ENCODE measurements around the gene SKAP1. TPM values are rescaled to one million over a fixed set of nuclear protein-coding genes. Genes with fewer than 3 reads are reported as not detected.

Gene SKAP1
- polyA plus RNA-seq, 3 donors, result 0.13 to 1.0 (median 0.52) TPM

GRCh38 chr17:48285614-48286013 is 144.4 kb downstream of the SKAP1 start:
- no peak overlapping the region for H3K4me3 ChIP-seq (replicated peaks in 1 of 3; ENCODE audit: low read depth in 2 of 3, low read length in 3 of 3)
- Mint-ChIP-seq H3K4me3 (no peak overlapping the region), H3K4me1 (no peaks in the 10 kb centered on the region), H3K27ac (no peak overlapping the region), H3K36me3 (no peaks in the 10 kb centered on the region), H3K9me3 (no peaks in the 10 kb centered on the region), H3K27me3 (ENCODE audit: low read depth in 3 of 3) (peaks cover 1 to 9% (median 6%) of the 10 kb centered on the region in 3 donors)
- no peak overlapping the region for H3K9ac ChIP-seq (ENCODE audit: insufficient read depth, low read length, poor library complexity, severe bottlenecking)
- H3K36me3 ChIP-seq (replicated peaks in 1 of 2; ENCODE audit: control insufficient read depth in 1 of 2, insufficient read depth in 2 of 2, low read length in 2 of 2), result no peaks in the 10 kb centered on the region
- no peak overlapping the region for H2AFZ ChIP-seq (ENCODE audit: insufficient read depth, low read depth, low read length, poor library complexity, severe bottlenecking)
- no peak overlapping the region for H3K4me2 ChIP-seq (replicated peaks; ENCODE audit: extremely low read depth, low read length, poor library complexity, severe bottlenecking)
- DNase-seq, result no peak
- H3K79me2 ChIP-seq (ENCODE audit: insufficient read depth, low read length), result no peaks in the 10 kb centered on the region
- TF ChIP-seq CTCF (IDR thresholded peaks at IDR 0.05), result no peak
- no peaks in the 10 kb centered on the region for H3K9me3 ChIP-seq (replicated peaks in 1 of 2; ENCODE audit: control insufficient read depth in 1 of 2, insufficient read depth in 1 of 2, low read length in 2 of 2)
- peaks cover 0 to 2% of the 10 kb centered on the region in 2 donors for H3K27me3 ChIP-seq (ENCODE audit: control insufficient read depth in 2 of 2, insufficient read depth in 2 of 2, low read length in 2 of 2)
- no peaks in the 10 kb centered on the region for H3K4me1 ChIP-seq (ENCODE audit: control insufficient read depth in 1 of 2, insufficient read depth in 2 of 2, low read length in 2 of 2)
- H3K27ac ChIP-seq (ENCODE audit: low read depth in 1 of 2, low read length in 2 of 2), result no peak overlapping the region
- H4K20me1 ChIP-seq (ENCODE audit: insufficient read depth, low read length), result no peaks in the 10 kb centered on the region
- intact Hi-C loops (cut with micrococcal nuclease), result no loop called here

GRCh38 chr17:48283907-48284306 is 146.1 kb downstream of the SKAP1 start:
- H3K9ac ChIP-seq (ENCODE audit: insufficient read depth, low read length, poor library complexity, severe bottlenecking), result no peak overlapping the region
- no CpG with 5 or more reads among the region's 1 CpG for WGBS (ENCODE audit: insufficient coverage)
- peaks cover 1 to 9% (median 4%) of the 10 kb centered on the region in 3 donors for H3K27me3 Mint-ChIP-seq (ENCODE audit: low read depth in 3 of 3)

More at GRCh38 chr17:48283907-48284306, 146.1 kb downstream of the SKAP1 start:
- no peak overlapping the region for H3K27ac ChIP-seq (ENCODE audit: low read depth in 1 of 2, low read length in 2 of 2)
- no peaks in the 10 kb centered on the region for H3K9me3 Mint-ChIP-seq
- no peak for DNase-seq
- H3K36me3 ChIP-seq (replicated peaks in 1 of 2; ENCODE audit: control insufficient read depth in 1 of 2, insufficient read depth in 2 of 2, low read length in 2 of 2), result no peaks in the 10 kb centered on the region
- H2AFZ ChIP-seq (ENCODE audit: insufficient read depth, low read depth, low read length, poor library complexity, severe bottlenecking), result no peak overlapping the region
- no peak overlapping the region for H3K27ac Mint-ChIP-seq
- no peaks in the 10 kb centered on the region for H3K9me3 ChIP-seq (replicated peaks in 1 of 2; ENCODE audit: control insufficient read depth in 1 of 2, insufficient read depth in 1 of 2, low read length in 2 of 2)
- H3K4me1 Mint-ChIP-seq, result no peaks in the 10 kb centered on the region
- TF ChIP-seq CTCF (IDR thresholded peaks at IDR 0.05), result no peak
- no peaks in the 10 kb centered on the region for H3K79me2 ChIP-seq (ENCODE audit: insufficient read depth, low read length)
- peaks cover 0 to 2% of the 10 kb centered on the region in 2 donors for H3K27me3 ChIP-seq (ENCODE audit: control insufficient read depth in 2 of 2, insufficient read depth in 2 of 2, low read length in 2 of 2)
- H4K20me1 ChIP-seq (ENCODE audit: insufficient read depth, low read length), result no peaks in the 10 kb centered on the region
- H3K4me1 ChIP-seq (ENCODE audit: control insufficient read depth in 1 of 2, insufficient read depth in 2 of 2, low read length in 2 of 2), result no peaks in the 10 kb centered on the region
- H3K4me2 ChIP-seq (replicated peaks; ENCODE audit: extremely low read depth, low read length, poor library complexity, severe bottlenecking), result no peak overlapping the region
- intact Hi-C loops (cut with micrococcal nuclease), result no loop called here
- no peak overlapping the region for H3K4me3 ChIP-seq (replicated peaks in 1 of 3; ENCODE audit: low read depth in 2 of 3, low read length in 3 of 3)
- H3K4me3 Mint-ChIP-seq, result no peak overlapping the region
- H3K36me3 Mint-ChIP-seq, result no peaks in the 10 kb centered on the region
